ENCODE measurements around the gene AFAP1L2. TPM values are rescaled to one million over a fixed set of nuclear protein-coding genes. Genes with fewer than 3 reads are reported as not detected.

The AFAP1L2 gene
- total RNA-seq, 3 donors from 2014 or later = 4.2 to 43.9 (median 20.0) TPM

DNA sequence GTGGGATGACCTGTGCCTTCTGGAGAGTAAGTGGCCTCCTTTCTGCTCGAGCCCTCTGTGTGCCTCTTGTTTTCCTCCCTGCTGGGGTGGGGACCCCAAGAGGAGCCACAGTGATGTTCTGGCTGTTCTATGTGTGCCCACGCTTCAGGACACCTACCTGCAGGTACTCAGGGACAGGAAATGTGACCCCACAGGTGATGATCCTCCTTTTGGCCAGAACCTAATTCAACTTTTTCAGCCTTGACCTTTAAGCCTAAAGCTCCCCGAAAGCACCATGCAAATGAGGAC, 95.0 kb downstream of the AFAP1L2 start:
- DNase-seq (ENCODE audit: low spot score in 2 of 2) = no peak
- TF ChIP-seq, protein P1, sequence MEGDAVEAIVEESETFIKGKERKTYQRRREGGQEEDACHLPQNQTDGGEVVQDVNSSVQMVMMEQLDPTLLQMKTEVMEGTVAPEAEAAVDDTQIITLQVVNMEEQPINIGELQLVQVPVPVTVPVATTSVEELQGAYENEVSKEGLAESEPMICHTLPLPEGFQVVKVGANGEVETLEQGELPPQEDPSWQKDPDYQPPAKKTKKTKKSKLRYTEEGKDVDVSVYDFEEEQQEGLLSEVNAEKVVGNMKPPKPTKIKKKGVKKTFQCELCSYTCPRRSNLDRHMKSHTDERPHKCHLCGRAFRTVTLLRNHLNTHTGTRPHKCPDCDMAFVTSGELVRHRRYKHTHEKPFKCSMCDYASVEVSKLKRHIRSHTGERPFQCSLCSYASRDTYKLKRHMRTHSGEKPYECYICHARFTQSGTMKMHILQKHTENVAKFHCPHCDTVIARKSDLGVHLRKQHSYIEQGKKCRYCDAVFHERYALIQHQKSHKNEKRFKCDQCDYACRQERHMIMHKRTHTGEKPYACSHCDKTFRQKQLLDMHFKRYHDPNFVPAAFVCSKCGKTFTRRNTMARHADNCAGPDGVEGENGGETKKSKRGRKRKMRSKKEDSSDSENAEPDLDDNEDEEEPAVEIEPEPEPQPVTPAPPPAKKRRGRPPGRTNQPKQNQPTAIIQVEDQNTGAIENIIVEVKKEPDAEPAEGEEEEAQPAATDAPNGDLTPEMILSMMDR (IDR thresholded peaks at IDR 0.05) = no peak
- TF ChIP-seq POLR2AphosphoS5 (IDR thresholded peaks at IDR 0.05) = no peak
- no peak for TF ChIP-seq POLR2A (IDR thresholded peaks at IDR 0.05)
- H3K27me3 ChIP-seq = no peaks in the 10 kb centered on the region
- H3K36me3 ChIP-seq = no peaks in the 10 kb centered on the region
- intact Hi-C loops (cut with DNase I; ENCODE audit: low total_unique reads) = no loop called here
- H3K4me3 ChIP-seq = no peak overlapping the region
- H3K4me1 ChIP-seq = no peaks in the 10 kb centered on the region
- peak overlapping the region in 1 of 2 donors; percentile 52 for H3K27ac ChIP-seq
- H3K9me3 ChIP-seq = no peaks in the 10 kb centered on the region

- intact Hi-C loops (cut with DNase I; ENCODE audit: low total_unique reads) = no loop called here
These were observed 95.6 kb downstream of the AFAP1L2 start for GRCh38 chr10:114308531-114309363.

GRCh38 chr10:114307731-114308130, 96.6 kb downstream of the AFAP1L2 start:
- Histone ChIP-seq H3K36me3 (no peaks in the 10 kb centered on the region), H3K27ac (no peak overlapping the region), H3K4me3 (no peak overlapping the region), H3K27me3 (no peaks in the 10 kb centered on the region), H3K9me3 (no peaks in the 10 kb centered on the region), H3K4me1 (no peaks in the 10 kb centered on the region)
- TF ChIP-seq POLR2AphosphoS5 (IDR thresholded peaks at IDR 0.05) (no peak), POLR2A (IDR thresholded peaks at IDR 0.05) (no peak)
- TF ChIP-seq, protein P1 (IDR thresholded peaks at IDR 0.05) = no peak
- no peak for DNase-seq (ENCODE audit: low spot score in 2 of 2)
- intact Hi-C loops (cut with DNase I; ENCODE audit: low total_unique reads) = no loop called here

More at GRCh38 chr10:114308531-114309363, 95.6 kb downstream of the AFAP1L2 start:
- Histone ChIP-seq H3K27ac (no peak overlapping the region), H3K27me3 (no peaks in the 10 kb centered on the region), H3K4me3 (no peak overlapping the region), H3K9me3 (no peaks in the 10 kb centered on the region), H3K4me1 (no peaks in the 10 kb centered on the region), H3K36me3 (no peaks in the 10 kb centered on the region)
- TF ChIP-seq, protein P1 (IDR thresholded peaks at IDR 0.05) = no peak
- TF ChIP-seq POLR2A (IDR thresholded peaks at IDR 0.05) (no peak), POLR2AphosphoS5 (IDR thresholded peaks at IDR 0.05) (no peak)
- DNase-seq (ENCODE audit: low spot score in 2 of 2) = no peak

DNA sequence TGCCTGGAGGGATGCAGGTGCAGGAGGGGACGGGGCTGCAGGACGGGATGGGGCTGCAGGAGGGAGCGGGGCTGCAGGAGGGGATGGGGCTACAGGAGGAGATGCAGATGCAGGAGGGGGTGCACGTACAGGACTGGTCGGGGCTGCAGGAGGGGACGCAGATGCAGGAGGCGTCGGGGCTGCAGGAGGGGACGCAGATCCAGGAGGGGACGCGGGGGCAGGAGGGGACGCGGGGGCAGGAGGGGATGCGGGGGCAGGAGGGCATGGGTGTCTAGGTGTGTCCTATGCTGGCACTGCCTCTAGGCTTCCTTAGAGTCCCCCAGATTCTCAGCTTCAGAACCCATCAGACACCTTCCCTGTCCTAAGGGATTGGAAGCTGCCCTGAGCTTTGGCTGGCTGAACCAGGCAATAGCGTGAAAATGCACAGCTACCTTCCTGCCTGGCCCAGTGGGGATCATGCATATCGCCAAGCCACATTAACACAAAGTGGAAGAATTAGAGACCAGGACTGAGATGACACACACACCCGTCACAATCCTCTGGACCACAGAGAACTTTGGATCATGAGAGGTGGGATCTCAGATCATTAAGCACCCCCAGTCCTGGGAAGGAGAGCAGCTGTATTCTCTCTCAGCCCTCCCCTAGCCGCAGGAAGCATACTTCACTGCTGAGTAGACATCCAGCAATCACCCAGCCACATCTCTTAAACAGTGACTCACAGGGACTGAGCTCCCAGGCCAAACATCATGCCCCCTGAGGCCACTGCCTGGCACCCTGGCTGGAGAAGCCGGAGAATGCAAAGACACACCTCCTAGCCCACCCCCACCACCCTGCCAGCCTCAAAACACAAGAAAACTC, 98.0 kb downstream of the AFAP1L2 start:
- TF ChIP-seq POLR2A (IDR thresholded peaks at IDR 0.05) (no peak), POLR2AphosphoS5 (IDR thresholded peaks at IDR 0.05) (no peak)
- TF ChIP-seq, protein P1 (IDR thresholded peaks at IDR 0.05) = no peak
- H3K27me3 ChIP-seq = no peaks in the 10 kb centered on the region
- H3K27ac ChIP-seq = no peak overlapping the region
- H3K4me1 ChIP-seq = no peaks in the 10 kb centered on the region
- no peak for DNase-seq (ENCODE audit: low spot score in 2 of 2)
- H3K9me3 ChIP-seq = no peaks in the 10 kb centered on the region
- intact Hi-C loops (cut with DNase I; ENCODE audit: low total_unique reads) = no loop called here
- H3K4me3 ChIP-seq = no peak overlapping the region
- H3K36me3 ChIP-seq = no peaks in the 10 kb centered on the region

DNA sequence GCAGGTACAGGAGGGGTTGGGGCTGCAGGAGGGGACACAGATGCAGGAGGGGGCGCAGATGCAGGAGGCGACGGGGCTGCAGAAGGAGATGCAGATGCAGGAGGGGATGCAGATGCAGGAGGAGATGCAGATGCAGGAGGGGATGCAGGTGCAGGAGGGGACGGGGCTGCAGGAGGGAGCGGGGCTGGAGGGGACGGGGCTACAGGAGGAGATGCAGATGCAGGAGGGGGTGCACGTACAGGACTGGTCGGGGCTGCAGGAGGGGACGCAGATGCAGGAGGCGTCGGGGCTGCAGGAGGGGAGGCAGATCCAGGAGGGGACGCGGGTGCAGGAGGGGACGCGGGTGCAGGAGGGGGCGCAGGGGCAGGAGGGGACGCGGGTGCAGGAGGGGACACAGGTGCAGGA, 98.8 kb downstream of the AFAP1L2 start:
- Histone ChIP-seq H3K27me3 (no peaks in the 10 kb centered on the region), H3K4me1 (no peaks in the 10 kb centered on the region), H3K36me3 (no peaks in the 10 kb centered on the region), H3K4me3 (no peak overlapping the region), H3K27ac (no peak overlapping the region), H3K9me3 (no peaks in the 10 kb centered on the region)
- TF ChIP-seq, protein P1 (IDR thresholded peaks at IDR 0.05) = no peak
- TF ChIP-seq POLR2A (IDR thresholded peaks at IDR 0.05) = no peak
- TF ChIP-seq POLR2AphosphoS5 (IDR thresholded peaks at IDR 0.05) = no peak
- no peak for DNase-seq (ENCODE audit: low spot score in 2 of 2)
- intact Hi-C loops (cut with DNase I; ENCODE audit: low total_unique reads) = no loop called here
